Small intestine (tissue), 16 donors: ENCODE results near the gene GSTM5. TPM values are rescaled to one million over a fixed set of nuclear protein-coding genes. Genes with fewer than 3 reads are reported as not detected.
"Not testable (repeated sequence)": the region's sequence is repeated elsewhere in the genome, so short reads cannot be mapped to it uniquely, and the experiment has no call there.

Source experiments
- DNase-seq, 2 donors: peaks; one replicate each; pipeline versions ENCODE4 v3.0.0 to v3.0.0-alpha.2; 2013
- FAIRE-seq: peaks from 2 replicates; lab custom pipeline; 2012; peaks lifted over from hg19 to GRCh38; lab: Jason Lieb, UNC
- H3K27ac ChIP-seq, 3 donors: one replicate each; pipeline ENCODE4 v1.5.1; 2013; ENCODE audit warnings: low read length in 2 of 3, mild to moderate bottlenecking in 2 of 3, control low read depth in 1 of 3, inconsistent platforms in 1 of 3, low read depth in 1 of 3, moderate library complexity in 1 of 3
- H3K27me3 ChIP-seq, 3 donors: one replicate each; pipeline ENCODE4 v1.6.1; 2013; ENCODE audit warnings: low read length in 3 of 3, inconsistent platforms in 1 of 3; ENCODE audit not compliant: control insufficient read depth in 3 of 3, insufficient read depth in 3 of 3
- H3K36me3 ChIP-seq, 3 donors: one replicate each; pipeline ENCODE4 v1.6.1; 2013; ENCODE audit warnings: low read length in 3 of 3, inconsistent platforms in 1 of 3, low read depth in 1 of 3, mild to moderate bottlenecking in 1 of 3, moderate library complexity in 1 of 3; ENCODE audit not compliant: control insufficient read depth in 3 of 3, insufficient read depth in 2 of 3
- H3K4me1 ChIP-seq, 3 donors: one replicate each; pipeline ENCODE4 v1.6.1; 2013; ENCODE audit warnings: low read length in 2 of 3, inconsistent platforms in 1 of 3, low read depth in 1 of 3, mild to moderate bottlenecking in 1 of 3, moderate library complexity in 1 of 3; ENCODE audit not compliant: control insufficient read depth in 3 of 3, insufficient read depth in 2 of 3
- H3K4me3 ChIP-seq, 3 donors: one replicate each; pipeline ENCODE4 v1.5.1; 2013; ENCODE audit warnings: low read length in 3 of 3, control low read depth in 1 of 3, inconsistent platforms in 1 of 3, low read depth in 1 of 3, mild to moderate bottlenecking in 1 of 3, moderate library complexity in 1 of 3
- H3K9me3 ChIP-seq, 2 donors: one replicate each; pipeline ENCODE4 v1.6.1; 2013; ENCODE audit warnings: low read depth in 1 of 2, low read length in 1 of 2; ENCODE audit not compliant: control insufficient read depth in 2 of 2, insufficient read depth in 1 of 2
- WGBS, 3 donors: extraction: QIAGEN DNeasy Blood & Tissue Kit; methylation state at CpG; one replicate each; pipeline ENCODE4 v1.1.7; 2013; 5-methylcytosine and 5-hydroxymethylcytosine counted together
- long read RNA-seq, 10 donors: transcript quantifications; one replicate each; lab custom pipeline, GENCODE V29; 2026
- polyA plus RNA-seq, 4 donors: library from polyadenylated mRNA; stranded (reverse) in 3 of 4; unstranded in 1 of 4; fragments of 200-250 nt in 3 of 4; fragments of 120-200 nt in 1 of 4; gene quantifications; one replicate each; pipeline versions ENCODE4 v1.2.1 to v1.2.3, GENCODE V29; 2013
- donor health status: healthy with polysubstance abuse.
- donor health status: control.
- donor health status: control.
- donor health status: Bipolar disorder and iron deficiency.
- donor health status: healthy.

GSTM5 gene
- polyA plus RNA-seq = 1 to 10 TPM in 3 of 4 donors, not detected in 1; 1.1 to 4.4 (median 3.0) TPM
- long read RNA-seq, donor 1 = 0 reads
- long read RNA-seq, donor 2 = 0 reads
- long read RNA-seq, donor 3, partial matches to known transcripts = 0 of 2 reads
- long read RNA-seq, donor 3, other reads (novel, unspliced or antisense) = 0 of 2 reads
- long read RNA-seq, donor 4, partial matches to known transcripts = 0 of 1 reads
- long read RNA-seq, donor 4, other reads (novel, unspliced or antisense) = 0 of 1 reads
- long read RNA-seq, donor 5 = 0 reads
- long read RNA-seq, donor 6, partial matches to known transcripts = 0 of 2 reads
- long read RNA-seq, donor 6, other reads (novel, unspliced or antisense) = 0 of 2 reads
- long read RNA-seq, donor 7 = 0 reads
- long read RNA-seq, donor 8, partial matches to known transcripts = 0 of 6 reads
- long read RNA-seq, donor 8, other reads (novel, unspliced or antisense) = 5 of 6 reads
- long read RNA-seq, donor 9, partial matches to known transcripts = 0 of 10 reads
- long read RNA-seq, donor 9, other reads (novel, unspliced or antisense) = 10 of 10 reads
- long read RNA-seq, donor 10, full-length matches to known transcripts = 6 of 6 reads
- long read RNA-seq, donor 10, partial matches to known transcripts = 0 of 6 reads
- long read RNA-seq, donor 10, other reads (novel, unspliced or antisense) = 0 of 6 reads

DNA sequence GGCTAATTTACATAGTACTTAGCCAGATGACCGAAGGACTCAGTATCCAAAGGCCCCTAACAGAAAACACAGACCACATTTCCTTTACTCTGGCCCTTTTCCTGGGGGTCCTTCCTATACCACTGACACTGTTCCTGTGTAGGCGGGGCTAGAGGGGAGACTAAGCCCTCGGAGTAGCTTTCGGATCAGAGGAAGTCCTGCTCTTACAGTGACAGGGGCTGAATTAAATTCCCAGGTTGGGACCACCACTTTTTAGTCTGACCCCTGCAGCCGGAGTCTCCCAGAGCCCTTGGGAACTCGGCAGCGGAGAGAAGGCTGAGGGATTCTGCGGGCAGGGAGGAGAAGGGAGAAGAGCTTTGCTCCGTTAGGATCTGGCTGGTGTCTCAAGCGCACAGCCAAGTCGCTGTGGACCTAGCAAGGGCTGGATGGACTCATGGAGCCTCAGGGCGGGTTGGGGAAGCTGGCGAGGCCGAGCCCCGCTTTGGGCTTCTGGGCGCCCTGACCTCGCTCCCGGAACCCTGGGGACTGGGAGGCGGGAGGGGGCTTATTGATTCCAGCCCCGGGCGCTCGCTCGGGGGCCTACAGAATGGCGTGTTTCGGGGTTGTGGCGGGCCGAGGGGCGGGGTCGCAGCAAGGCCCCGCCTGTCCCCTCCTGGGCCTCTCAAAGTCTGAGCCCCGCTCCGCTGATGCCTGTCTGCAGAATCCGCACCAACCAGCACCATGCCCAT lies at the start of gene GSTM5:
GSTM5 (plus strand) TSS at position 659 of the 728 bp plus-strand sequence; CDS start at position 721, 62 bp downstream.
- not testable (repeated sequence) for H3K27me3 ChIP-seq, H3K4me1 ChIP-seq, H3K36me3 ChIP-seq, FAIRE-seq
- Histone ChIP-seq H3K27ac (peak within 1 kb of the TSS in 1 of 3 donors; percentile 5), H3K4me3 (peak within 1 kb of the TSS in 1 of 3 donors; percentile 27), H3K9me3 (peaks cover 0 to 18% of the 10 kb centered on the region in 2 donors)
- 37 to 70% (median 51%) methylated on average over 24 to 33 of the region's 33 CpGs for WGBS, 3 donors
- DNase-seq = peak in 1 of 2 donors; percentile 4

DNA sequence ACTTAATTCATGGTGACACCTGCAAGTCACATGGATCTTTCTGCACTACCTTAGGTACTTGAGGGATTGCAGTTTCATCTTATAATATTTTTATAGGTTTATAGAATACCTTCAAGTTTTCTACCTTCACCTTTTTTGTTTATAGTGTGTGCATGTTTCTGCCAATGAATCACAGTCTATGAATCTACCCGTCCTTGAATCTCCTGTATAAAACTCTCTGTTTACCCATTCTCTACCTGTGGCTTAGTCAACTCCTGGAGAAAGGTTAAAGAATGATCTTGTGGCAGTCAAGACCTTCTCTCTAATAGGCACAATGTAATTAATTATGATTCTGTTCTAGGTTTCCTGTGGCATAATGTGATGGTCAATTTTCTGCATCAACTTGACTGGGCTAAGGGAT lies 47.4 kb upstream of the GSTM5 start:
- 81 to 84% (median 84%) methylated on average over 1 of the region's 1 CpG for WGBS, 3 donors
- H3K27me3 ChIP-seq = no peaks in the 10 kb centered on the region
- H3K9me3 ChIP-seq = no peaks in the 10 kb centered on the region
- H3K36me3 ChIP-seq = peaks cover under 1 to 27% (median 4%) of the 10 kb centered on the region in 3 donors
- FAIRE-seq (no peak), DNase-seq (peak in 1 of 2 donors; percentile 0)
- H3K27ac ChIP-seq = no peak overlapping the region
- H3K4me3 ChIP-seq = no peak overlapping the region
- H3K4me1 ChIP-seq = peaks cover 0 to 6% (median 2%) of the 10 kb centered on the region in 3 donors

DNA sequence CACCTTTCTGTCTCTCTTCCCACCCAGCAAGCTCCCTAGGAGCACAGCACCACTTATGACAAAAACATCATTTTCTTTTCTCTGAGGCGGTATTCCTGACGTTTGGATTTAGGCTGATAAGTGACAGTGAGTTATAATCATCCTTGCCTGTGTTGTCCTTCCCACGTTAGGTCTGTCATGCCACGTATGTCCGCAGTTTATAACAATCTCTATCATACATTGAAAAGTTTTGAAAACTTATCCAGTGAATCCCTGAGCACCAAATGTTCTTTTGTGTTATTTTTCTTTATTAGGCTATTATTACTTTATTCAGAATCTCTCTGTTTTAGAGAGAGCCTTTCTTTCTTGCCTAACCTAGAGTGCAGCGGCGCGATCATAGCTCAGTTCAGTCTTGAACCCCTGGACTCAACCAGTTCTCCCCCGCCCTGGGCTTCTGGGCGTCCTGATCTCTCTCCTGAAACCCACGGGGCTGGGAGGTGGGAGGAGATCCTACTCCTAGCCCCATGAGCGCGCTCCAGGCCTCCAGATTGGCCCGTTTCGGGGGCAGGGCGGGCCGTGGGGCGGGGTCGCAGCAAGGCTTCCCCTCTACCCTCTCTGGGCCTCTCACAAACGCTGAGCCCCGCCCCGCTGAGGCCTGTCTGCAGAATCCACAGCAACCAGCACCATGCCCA lies 44.5 kb upstream of the GSTM5 start, which contains the start of gene GSTM2:
GSTM2 (plus strand) TSS at position 606 of the 671 bp plus-strand sequence; CDS start at position 665, 59 bp downstream.
- Histone ChIP-seq H3K4me1 (peaks cover 0 to 6% (median 2%) of the 10 kb centered on the region in 3 donors), H3K36me3 (peaks cover 0 to 23% (median 0%) of the 10 kb centered on the region in 3 donors), H3K27ac (peak within 1 kb of the TSS in 1 of 3 donors; percentile 58), H3K9me3 (no peaks in the 10 kb centered on the region), H3K27me3 (no peaks in the 10 kb centered on the region), H3K4me3 (peak within 1 kb of the TSS in 2 of 3 donors; percentile 37 to 65)
- FAIRE-seq (no peak), DNase-seq (peak; percentile 84 to 95)
- 8 to 12% (median 11%) methylated on average over 22 of the region's 22 CpGs for WGBS, 3 donors

DNA sequence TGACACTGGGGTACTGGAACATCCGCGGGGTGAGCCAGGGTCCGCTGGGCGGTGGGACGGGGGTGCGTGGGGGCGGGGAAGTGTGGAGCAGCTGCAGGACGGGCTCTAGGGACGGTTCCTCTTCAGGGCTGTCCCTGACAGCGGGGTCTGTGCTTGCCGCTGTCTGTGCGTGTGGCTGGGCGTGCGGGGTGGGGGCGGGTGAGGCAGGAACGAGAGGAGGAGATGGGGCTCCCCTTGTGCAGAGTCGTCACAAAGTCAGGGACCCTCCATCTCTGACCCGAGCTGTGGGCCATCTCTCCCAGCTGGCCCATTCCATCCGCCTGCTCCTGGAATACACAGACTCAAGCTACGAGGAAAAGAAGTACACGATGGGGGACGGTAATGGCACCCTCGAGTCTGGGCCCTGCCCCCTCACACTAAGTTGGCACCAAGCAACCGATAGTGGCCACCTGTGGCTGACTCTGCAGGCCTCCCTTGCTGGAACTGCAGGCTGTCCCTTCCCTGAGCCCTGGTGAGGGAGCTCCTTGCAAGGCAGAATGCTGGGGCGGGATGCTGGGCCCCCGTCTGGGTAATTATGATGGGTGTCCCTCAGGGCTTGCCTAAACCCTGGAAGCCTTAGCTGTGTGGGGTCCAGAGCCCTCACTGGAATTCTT lies 43.8 kb upstream of the GSTM5 start:
- WGBS, 3 donors = 5 to 15% (median 9%) methylated on average over 21 to 26 of the region's 26 CpGs
- H3K36me3 ChIP-seq = peaks cover 0 to 24% (median 0%) of the 10 kb centered on the region in 3 donors
- peaks cover 0 to 6% (median 2%) of the 10 kb centered on the region in 3 donors for H3K4me1 ChIP-seq
- no peaks in the 10 kb centered on the region for H3K9me3 ChIP-seq
- peak overlapping the region in 2 of 3 donors; percentile 37 to 65 for H3K4me3 ChIP-seq
- no peak for FAIRE-seq
- DNase-seq = no peak
- H3K27me3 ChIP-seq = no peaks in the 10 kb centered on the region
- peak overlapping the region in 1 of 3 donors; percentile 58 for H3K27ac ChIP-seq

DNA sequence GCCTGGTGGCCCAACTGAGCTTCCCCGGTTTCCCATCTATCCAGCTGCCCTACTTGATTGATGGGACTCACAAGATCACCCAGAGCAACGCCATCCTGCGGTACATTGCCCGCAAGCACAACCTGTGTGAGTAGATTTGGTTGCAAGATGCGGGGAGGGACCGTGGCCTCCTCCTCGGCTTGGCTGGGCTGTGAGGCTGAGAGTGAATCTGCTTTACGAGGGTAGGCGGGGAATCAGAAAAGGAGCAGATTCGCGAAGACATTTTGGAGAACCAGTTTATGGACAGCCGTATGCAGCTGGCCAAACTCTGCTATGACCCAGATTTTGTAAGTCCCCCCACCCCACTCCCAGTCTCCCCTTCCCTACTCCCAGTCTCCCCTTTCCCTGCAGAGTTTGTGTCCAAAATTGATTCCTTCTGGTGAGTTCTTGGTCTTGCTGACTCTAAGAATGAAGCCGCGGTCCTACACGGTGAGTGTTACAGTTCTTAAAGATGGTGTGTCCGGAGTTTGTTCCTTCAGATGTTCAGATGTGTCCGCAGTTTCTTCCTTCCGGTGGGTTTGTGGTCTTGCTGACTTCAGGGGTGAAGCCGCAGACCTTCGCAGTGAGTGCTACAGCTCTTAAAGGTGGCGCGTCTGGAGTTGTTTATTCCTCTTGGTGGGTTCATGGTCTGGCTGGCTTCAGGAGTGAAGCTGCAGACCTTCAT lies 42.7 kb upstream of the GSTM5 start:
- Histone ChIP-seq H3K27me3 (no peaks in the 10 kb centered on the region), H3K36me3 (peaks cover 0 to 24% (median 0%) of the 10 kb centered on the region in 3 donors), H3K4me1 (peaks cover 0 to 12% (median 2%) of the 10 kb centered on the region in 3 donors), H3K4me3 (no peak overlapping the region), H3K9me3 (no peaks in the 10 kb centered on the region), H3K27ac (no peak overlapping the region)
- 79 to 95% (median 82%) methylated on average over 22 of the region's 22 CpGs for WGBS, 3 donors
- no peak for FAIRE-seq
- peak in 1 of 2 donors; percentile 1 for DNase-seq

DNA sequence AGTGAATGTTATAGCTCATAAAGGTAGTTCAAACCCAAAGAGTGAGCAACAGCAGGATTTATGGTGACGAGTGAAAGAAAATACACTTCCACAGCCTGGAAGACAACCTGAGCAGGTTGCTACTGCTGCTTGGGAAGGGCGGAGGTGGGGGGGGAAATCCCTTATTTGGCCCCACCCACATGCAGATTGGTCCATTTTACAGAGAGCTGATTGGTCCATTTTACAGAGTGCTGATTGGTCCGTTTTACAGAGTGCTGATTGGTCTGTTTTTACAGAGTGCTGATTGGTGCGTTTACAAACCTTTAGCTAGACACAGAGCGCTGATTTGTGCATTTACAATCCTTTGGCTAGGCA lies 42.1 kb upstream of the GSTM5 start:
- H3K36me3 ChIP-seq = peaks cover 0 to 24% (median 0%) of the 10 kb centered on the region in 3 donors
- not testable (repeated sequence) for H3K27me3 ChIP-seq, FAIRE-seq, H3K4me3 ChIP-seq, H3K9me3 ChIP-seq, H3K27ac ChIP-seq, DNase-seq
- peaks cover 0 to 12% (median 2%) of the 10 kb centered on the region in 3 donors for H3K4me1 ChIP-seq
- WGBS, 3 donors = 93 to 98% (median 94%) methylated on average over 4 to 5 of the region's 5 CpGs

DNA sequence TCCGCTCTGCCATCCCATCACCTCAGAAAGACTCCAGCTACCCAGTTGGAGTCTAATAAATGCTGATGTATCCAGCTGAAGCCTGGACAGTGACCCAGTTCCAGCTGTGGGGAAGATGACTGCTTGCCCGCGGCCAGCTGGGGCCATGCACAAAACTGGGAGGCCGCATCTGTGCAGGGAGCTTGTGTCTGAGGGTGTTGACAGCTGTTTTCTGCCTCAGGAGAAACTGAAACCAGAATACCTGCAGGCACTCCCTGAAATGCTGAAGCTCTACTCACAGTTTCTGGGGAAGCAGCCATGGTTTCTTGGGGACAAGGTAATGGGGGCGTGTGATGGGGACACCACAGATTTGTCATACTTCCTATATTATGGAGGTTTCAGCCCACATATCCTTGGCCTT lies 41.0 kb upstream of the GSTM5 start:
- Histone ChIP-seq H3K9me3 (no peaks in the 10 kb centered on the region), H3K27me3 (no peaks in the 10 kb centered on the region), H3K27ac (no peak overlapping the region), H3K36me3 (peaks cover 0 to 22% (median 0%) of the 10 kb centered on the region in 3 donors), H3K4me1 (peaks cover 0 to 12% (median 2%) of the 10 kb centered on the region in 3 donors), H3K4me3 (no peak overlapping the region)
- FAIRE-seq = no peak
- DNase-seq = peak; percentile 15 to 47
- WGBS, 3 donors = 42 to 67% (median 49%) methylated on average over 5 of the region's 5 CpGs
